ENCODE data around the gene SLC12A6.

The SLC12A6 gene

GRCh38 chr15:34365091-34365825 is 27.7 kb upstream of the SLC12A6 start:
- no peak for DNase-seq (ENCODE audit: extremely low spot score)
- CTCF ChIA-PET, result interaction anchor here (0.8 to 5.4 kb wide), 8 partner anchors 10 to 304 kb away, joined by 3 to 69 read pairs (median 24); partner anchors contain the start of genes NOP10, NUTM1 and SLC12A6
- no peak for TF ChIP-seq CTCF (IDR thresholded peaks at IDR 0.05; ENCODE audit: control extremely low read depth, extremely low read depth, low read depth, missing control alignments)
- POLR2A ChIA-PET, result no interaction called here

GRCh38 chr15:34364041-34364440 is 26.5 kb upstream of the SLC12A6 start:
- DNase-seq (ENCODE audit: extremely low spot score), result no peak
- ChIA-PET CTCF (interaction anchor here (1.1 to 1.6 kb wide), 2 partner anchors 9 to 21 kb away, joined by 3 to 4 read pairs; partner anchors contain the start of genes NOP10 and NUTM1), POLR2A (no interaction called here)
- TF ChIP-seq CTCF (IDR thresholded peaks at IDR 0.05; ENCODE audit: control extremely low read depth, extremely low read depth, low read depth, missing control alignments), result no peak

GRCh38 chr15:34362047-34362773 is 24.6 kb upstream of the SLC12A6 start:
- POLR2A ChIA-PET, result no interaction called here
- CTCF ChIA-PET, result interaction anchor here (1.6 to 3.3 kb wide), 2 partner anchors 18 to 19 kb away, joined by 4 to 27 read pairs; partner anchors contain the start of genes NOP10 and NUTM1
- no peak for TF ChIP-seq CTCF (IDR thresholded peaks at IDR 0.05; ENCODE audit: control extremely low read depth, extremely low read depth, low read depth, missing control alignments)
- no peak for DNase-seq (ENCODE audit: extremely low spot score)

DNA sequence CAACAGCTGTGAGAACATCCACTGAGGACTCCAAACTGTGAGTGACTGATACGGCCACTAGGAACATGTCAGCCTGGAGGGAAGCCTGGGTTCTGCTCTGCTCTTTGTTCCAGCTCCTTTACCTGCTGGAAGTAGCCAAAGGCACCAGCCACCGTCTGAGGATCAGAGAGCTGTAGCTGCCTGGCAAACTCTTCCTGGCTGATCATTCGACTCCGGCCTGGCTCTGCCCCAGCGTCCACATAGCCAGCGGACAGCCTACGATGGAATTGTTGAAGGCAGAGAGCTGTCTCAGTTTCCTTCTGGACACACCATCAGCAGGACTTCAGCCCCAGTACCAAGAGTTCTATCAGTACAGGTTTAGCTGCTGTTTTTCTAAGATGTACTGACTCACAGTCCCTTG is 23.7 kb upstream of the SLC12A6 start:
- DNase-seq (ENCODE audit: extremely low spot score), result no peak
- CTCF ChIA-PET, result interaction anchor here (3.3 kb wide), 1 partner anchor 18 kb away, joined by 27 read pairs; the partner anchor contains the start of genes NOP10 and NUTM1
- POLR2A ChIA-PET, result interaction anchor here (0.5 to 0.6 kb wide), 2 partner anchors 114 to 602 kb away, joined by 3 to 7 read pairs; no protein-coding TSS in a partner anchor
- TF ChIP-seq CTCF (IDR thresholded peaks at IDR 0.05; ENCODE audit: control extremely low read depth, extremely low read depth, low read depth, missing control alignments), result no peak

GRCh38 chr15:34360298-34360697 is 22.7 kb upstream of the SLC12A6 start:
- CTCF ChIA-PET, result interaction anchor here (1.3 to 3.3 kb wide), 3 partner anchors 14 to 118 kb away, joined by 4 to 27 read pairs (median 5); partner anchors contain the start of genes NOP10 and NUTM1
- POLR2A ChIA-PET, result no interaction called here
- no peak for DNase-seq (ENCODE audit: extremely low spot score)
- no peak for TF ChIP-seq CTCF (IDR thresholded peaks at IDR 0.05; ENCODE audit: control extremely low read depth, extremely low read depth, low read depth, missing control alignments)

DNA sequence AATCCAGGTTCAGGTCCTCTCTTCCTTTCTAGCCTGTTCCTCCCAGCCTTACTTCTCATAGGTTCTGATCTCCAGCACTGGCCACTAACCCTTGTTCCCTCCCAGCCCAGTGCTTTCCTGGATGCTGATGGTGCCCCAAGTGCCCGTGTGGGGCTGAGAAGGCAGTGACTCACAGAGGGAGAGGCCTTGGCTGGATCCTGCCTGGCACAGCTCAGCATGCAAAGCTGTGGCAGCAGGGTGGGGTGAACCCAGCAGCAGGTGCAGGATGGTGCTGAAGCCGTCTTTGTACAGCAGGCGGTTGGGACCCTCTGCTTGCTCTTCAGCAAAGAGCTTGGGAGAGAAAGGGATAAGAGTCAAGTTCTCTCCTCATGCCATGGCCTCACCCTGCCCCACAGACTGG is 21.8 kb upstream of the SLC12A6 start:
- no peak for TF ChIP-seq CTCF (IDR thresholded peaks at IDR 0.05; ENCODE audit: control extremely low read depth, extremely low read depth, low read depth, missing control alignments)
- ChIA-PET POLR2A (no interaction called here), CTCF (interaction anchor here (1.3 to 3.3 kb wide), 3 partner anchors 13 to 118 kb away, joined by 4 to 27 read pairs (median 5); partner anchors contain the start of genes NOP10 and NUTM1)
- DNase-seq (ENCODE audit: extremely low spot score), result no peak
